Measurements from ENCODE around the gene HINFP.

The HINFP gene, protein sequence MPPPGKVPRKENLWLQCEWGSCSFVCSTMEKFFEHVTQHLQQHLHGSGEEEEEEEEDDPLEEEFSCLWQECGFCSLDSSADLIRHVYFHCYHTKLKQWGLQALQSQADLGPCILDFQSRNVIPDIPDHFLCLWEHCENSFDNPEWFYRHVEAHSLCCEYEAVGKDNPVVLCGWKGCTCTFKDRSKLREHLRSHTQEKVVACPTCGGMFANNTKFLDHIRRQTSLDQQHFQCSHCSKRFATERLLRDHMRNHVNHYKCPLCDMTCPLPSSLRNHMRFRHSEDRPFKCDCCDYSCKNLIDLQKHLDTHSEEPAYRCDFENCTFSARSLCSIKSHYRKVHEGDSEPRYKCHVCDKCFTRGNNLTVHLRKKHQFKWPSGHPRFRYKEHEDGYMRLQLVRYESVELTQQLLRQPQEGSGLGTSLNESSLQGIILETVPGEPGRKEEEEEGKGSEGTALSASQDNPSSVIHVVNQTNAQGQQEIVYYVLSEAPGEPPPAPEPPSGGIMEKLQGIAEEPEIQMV

DNA sequence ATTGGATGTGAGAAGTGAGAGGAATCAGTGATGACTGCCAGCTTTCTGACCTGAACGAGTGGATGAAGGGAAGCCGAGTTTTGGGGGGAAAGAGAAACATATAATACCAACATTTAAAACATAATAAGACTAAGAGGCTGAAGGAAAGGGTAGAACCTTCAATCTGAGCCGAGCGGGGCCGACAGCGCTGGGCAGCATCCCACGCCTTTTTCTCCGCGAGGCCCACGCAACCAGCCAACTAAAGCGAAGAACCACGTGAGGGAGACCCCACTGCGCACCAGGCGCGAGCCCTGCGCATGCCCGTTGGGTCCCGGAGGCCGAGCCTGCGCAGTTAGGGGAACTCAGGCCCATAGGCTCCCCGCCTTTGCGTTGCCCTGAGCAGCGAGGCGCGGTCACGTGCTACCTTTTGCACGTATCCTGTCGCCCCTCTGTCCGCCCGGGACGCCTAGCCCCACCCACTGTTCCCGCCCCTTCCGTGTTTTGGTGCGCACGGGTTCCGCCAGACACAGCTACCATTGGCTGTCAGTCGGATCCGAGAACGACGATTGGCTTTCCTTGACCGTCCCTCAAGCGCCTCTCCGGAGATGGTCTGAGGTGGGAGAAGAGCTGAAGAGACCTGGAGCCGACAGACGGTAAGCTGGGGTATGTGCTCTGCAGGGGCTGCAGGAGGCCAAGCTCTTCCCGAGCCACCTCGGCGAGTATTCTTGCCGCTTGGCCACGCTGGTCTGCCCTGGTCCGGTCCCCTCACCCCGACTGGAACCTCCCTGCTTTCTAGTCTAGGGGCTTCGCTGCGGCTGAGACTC lies at the start of gene HINFP:
TSS of gene HINFP (plus strand) at position 573 of the 803 bp plus-strand sequence. CDS start 5,365 bp downstream, outside the sequence.
- peak; percentile 92 for FAIRE-seq

DNA sequence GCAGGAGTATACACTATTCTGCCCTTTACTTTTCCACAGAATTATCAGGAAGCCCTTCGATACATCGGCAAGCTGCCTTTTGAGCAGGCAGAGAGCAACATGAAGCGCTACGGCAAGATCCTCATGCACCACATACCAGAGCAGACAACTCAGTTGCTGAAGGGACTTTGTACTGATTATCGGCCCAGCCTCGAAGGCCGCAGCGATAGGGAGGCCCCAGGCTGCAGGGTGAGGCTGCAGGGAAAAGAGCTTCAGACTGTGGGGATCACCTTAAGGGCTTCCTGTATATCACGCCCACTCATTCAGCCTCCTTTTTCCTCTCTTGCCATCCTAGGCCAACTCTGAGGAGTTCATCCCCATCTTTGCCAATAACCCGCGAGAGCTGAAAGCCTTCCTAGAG lies 43.5 kb upstream of the HINFP start:
- no peak for FAIRE-seq

DNA sequence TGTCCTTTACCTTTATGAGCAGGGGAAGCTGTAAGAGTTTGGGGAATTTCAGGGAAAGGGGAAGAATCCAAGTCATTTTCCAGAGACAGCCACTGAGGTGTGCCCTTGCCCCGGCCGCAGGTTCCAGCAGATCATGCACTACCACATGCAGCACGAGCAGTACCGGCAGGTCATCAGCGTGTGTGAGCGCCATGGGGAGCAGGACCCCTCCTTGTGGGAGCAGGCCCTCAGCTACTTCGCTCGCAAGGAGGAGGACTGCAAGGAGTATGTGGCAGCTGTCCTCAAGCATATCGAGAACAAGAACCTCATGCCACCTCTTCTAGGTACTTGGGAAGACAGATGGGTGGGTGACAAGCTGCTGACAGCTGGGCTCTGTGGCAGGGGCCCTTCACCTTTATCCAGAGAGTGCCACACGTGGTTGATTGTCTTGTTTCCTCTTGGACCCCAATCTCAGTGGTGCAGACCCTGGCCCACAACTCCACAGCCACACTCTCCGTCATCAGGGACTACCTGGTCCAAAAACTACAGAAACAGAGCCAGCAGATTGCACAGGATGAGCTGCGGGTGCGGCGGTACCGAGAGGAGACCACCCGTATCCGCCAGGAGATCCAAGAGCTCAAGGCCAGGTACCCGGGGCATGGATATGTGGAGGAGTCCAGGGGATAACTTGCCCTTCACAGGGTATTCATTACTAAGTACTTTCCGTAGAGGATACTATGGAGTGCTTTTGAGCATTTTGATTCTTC lies 42.5 kb upstream of the HINFP start:
- FAIRE-seq: no peak

DNA sequence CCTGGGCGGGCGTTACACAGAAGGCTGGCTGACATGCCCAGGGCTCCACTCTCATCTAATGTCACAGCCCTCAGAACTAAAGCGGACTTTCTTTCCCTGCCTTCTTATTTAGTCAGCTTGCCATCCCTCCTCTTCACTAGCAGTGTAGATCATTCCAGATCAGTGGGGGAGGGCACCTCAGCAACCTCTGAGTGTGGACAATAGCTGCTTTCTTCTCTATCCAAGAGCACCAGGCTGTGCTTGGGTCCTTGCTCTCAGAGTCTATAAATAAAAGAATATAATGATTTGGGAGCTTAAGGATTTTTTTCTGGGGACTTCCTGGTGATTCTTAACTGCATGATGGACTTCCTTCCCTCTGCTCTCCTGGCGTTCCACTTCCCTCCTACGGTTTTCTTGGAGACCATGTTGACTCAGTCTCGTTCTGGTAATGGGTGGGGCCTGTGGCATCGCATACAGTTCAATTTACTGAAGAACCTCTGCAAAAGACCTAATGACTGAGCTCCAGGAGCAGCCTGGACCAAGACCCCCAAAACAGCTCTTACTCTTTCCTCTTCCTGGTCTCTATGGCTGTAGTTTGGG lies 39.6 kb upstream of the HINFP start:
- FAIRE-seq: no peak

DNA sequence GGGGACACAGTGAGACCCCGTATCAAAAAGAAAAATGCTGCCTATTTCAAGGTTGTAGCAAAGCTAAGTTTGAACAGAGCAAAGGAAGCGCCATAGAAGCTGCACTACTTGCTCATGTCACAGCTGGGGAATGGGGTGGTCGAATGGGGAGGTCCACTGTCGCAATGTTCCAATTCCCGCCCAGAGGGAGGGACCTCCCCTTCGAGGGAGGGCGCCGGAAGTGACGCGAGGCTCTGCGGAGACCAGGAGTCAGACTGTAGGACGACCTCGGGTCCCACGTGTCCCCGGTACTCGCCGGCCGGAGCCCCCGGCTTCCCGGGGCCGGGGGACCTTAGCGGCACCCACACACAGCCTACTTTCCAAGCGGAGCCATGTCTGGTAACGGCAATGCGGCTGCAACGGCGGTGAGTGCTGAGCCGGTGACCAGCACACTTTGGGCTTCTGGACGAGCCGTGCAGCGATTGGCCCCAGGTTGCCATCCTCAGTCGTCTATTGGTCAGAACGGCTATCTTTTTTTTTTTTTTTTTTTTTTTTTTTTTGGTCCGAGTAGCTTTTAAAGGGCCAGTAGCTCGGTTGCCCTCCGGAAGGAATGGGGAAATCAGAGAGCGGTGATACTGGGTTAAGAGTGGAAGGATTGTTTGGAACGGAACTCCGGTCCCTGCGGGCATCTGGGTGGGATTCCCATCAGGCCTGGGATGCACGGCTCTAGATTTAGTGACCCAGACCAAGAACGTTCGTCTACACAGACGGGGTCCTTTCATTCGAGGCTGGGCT lies 36.5 kb upstream of the HINFP start, which contains the start of gene HMBS:
TSS of gene HMBS (plus strand) at position 219 of the 774 bp plus-strand sequence. CDS start at position 372, 153 bp downstream.
- FAIRE-seq: peak; percentile 68

DNA sequence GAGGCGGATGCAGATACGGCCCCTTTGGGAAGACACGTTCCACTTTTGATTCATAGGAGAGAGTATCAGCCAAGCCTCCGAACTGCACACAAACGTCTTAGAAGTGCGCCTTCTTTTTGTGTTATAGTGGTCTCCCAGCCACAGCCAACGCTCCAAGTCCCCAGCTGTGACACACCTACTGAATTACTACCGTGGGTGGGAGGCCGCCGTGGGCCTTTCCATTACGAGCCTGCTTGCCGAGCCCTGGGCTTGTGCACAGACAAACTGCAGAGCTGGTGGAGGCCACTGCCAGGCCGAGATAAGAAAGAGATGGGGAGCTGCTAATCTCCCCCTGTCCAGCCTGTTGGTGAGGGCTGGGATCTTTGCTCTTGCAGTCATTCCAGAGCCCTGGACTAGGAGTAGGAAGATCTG lies 35.9 kb upstream of the HINFP start:
- FAIRE-seq: no peak

DNA sequence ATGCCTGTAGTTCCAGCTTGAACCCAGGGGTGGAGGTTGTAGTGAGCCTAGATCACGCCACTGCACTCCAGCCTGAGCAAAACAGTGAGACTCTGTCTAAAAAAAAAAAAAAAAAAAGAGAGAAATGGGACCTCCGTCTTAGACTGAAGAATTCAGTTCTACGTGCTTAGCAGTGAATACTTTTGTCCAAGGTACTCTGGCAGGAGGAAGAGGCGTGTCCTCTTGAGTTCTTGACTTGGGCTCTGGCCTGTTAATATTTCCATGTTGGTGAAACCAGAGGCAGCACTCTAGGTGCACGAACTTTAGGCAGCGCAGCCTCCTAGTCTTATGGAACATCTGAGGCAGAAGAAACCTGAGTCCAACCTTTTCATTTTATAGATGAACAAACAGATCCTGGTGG lies 34.3 kb upstream of the HINFP start:
- FAIRE-seq: no peak

DNA sequence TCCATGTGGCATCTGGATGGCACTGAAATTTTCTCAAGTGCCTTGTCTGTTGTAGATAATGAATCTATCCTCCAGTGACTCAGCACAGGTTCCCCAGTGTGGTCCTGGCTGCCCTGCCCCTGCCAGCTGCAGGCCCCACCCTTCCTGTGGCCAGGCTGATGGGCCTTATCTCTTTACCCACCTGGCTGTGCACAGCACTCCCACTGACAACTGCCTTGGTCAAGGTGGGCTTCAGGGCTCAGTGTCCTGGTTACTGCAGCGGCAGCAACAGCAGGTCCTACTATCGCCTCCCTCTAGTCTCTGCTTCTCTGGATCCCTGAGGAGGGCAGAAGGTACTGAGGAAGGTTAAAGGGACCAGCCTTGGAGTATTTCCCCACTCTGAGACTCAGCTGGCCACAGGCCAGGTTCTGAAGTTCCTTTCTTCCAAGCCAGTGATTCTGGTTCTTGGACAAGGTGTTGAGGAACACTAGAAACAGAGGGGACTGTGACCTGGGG lies 33.6 kb upstream of the HINFP start:
- FAIRE-seq: no peak

DNA sequence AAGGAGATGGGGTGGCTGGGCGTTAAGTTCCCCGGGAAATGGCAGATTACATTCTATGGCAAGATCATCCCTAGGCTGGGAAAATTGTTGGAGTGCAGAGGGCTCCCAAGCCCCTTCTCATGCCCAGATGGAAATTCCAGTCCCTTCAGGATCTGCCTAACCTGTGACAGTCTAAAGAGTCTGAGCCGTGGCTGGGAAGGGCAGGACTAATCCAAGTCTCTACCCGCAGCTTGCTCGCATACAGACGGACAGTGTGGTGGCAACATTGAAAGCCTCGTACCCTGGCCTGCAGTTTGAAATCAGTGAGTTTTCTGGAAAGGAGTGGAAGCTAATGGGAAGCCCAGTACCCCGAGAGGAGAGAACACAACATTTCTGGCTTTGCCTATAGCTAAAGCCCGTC lies 33.0 kb upstream of the HINFP start:
- no peak for FAIRE-seq

DNA sequence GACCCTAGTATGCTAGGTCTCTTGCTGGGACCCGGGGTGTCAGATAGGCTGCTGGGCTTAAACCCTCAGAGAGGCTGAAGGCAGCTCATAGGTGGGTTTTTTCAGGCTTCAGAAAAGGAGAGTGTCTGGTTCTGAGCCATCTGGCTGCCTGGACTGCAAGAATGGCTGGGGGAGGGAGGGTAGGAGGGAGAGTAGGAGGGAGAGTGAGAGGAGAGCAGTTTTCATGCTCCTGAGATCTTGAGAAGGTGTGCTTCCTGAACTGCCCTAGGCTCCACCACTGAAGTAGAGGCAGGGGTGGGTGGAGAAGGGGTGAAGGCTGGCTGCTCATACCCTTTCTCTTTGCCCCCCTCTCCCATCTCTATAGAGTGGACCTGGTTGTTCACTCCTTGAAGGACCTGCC lies 32.1 kb upstream of the HINFP start:
- no peak for FAIRE-seq

DNA sequence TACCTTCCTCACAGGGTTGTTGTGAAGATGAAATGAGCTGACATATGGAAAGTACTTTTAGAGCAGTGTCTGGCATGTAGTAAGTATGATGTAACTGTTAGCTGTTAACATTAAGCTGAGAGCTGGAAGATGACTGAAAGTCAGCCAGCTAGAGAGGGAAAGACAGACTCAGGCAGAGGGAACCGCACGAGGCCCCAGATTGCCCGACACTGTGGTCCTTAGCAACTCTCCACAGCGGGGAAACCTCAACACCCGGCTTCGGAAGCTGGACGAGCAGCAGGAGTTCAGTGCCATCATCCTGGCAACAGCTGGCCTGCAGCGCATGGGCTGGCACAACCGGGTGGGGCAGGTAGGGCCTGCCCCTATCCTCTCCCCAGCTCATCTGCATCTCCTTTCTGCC lies 30.2 kb upstream of the HINFP start:
- no peak for FAIRE-seq

DNA sequence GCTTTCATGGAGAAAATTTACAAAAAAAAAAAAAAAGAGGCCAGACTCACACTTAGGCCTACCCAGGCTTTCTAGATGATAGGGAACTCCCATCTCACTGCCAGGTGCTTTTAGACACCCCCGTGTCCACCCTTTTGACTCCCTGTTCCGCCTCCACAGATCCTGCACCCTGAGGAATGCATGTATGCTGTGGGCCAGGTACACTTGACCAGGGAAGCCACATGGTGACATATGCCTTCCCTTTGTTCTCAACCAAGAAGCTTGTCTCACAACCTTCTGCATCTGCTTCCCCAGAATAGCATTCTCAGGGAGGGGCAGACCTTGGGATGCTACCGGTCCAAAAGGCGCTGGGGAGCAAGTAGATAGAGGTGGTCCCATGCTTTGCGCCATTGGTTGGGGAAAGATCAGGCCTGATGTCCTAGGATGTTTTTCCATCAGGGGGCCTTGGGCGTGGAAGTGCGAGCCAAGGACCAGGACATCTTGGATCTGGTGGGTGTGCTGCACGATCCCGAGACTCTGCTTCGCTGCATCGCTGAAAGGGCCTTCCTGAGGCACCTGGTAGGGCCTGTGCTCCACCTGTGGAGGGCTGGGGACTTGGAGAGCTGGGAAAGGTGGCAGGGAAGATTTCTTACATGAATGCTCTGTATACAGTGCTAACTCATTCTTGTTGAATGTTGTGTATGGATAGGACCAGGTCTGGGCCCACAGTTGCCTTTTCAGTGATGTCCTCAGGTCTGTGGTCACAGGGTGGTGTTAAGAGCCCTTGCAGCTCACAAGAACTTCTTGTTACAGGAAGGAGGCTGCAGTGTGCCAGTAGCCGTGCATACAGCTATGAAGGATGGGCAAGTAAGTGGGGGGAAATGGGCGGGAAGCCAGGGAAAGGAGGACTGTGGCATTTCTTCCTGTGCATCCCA lies 29.2 kb upstream of the HINFP start:
- FAIRE-seq: no peak

DNA sequence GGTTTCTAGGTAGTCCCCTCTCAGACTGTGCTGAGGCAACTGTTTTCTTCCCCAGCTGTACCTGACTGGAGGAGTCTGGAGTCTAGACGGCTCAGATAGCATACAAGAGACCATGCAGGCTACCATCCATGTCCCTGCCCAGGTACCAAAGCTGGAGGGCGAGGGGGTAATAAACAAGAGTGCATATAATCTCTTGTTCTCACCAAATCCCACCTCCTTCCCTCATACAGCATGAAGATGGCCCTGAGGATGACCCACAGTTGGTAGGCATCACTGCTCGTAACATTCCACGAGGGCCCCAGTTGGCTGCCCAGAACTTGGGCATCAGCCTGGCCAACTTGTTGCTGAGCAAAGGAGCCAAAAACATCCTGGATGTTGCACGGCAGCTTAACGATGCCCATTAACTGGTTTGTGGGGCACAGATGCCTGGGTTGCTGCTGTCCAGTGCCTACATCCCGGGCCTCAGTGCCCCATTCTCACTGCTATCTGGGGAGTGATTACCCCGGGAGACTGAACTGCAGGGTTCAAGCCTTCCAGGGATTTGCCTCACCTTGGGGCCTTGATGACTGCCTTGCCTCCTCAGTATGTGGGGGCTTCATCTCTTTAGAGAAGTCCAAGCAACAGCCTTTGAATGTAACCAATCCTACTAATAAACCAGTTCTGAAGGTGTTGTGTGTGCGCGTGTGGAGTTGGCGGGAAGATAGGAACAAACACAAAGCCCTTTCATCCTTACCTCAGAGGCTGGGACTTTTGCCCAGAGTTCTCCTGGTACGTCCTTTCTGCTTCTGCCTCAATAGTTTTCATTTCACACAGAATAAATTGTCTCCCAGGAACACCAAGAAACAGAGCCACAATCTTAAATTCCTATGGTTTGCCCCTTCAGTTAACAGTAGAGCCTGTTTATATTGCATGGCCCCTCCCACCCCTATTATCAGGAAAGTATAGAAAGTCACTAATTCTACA lies 28.2 kb upstream of the HINFP start:
- FAIRE-seq: no peak

DNA sequence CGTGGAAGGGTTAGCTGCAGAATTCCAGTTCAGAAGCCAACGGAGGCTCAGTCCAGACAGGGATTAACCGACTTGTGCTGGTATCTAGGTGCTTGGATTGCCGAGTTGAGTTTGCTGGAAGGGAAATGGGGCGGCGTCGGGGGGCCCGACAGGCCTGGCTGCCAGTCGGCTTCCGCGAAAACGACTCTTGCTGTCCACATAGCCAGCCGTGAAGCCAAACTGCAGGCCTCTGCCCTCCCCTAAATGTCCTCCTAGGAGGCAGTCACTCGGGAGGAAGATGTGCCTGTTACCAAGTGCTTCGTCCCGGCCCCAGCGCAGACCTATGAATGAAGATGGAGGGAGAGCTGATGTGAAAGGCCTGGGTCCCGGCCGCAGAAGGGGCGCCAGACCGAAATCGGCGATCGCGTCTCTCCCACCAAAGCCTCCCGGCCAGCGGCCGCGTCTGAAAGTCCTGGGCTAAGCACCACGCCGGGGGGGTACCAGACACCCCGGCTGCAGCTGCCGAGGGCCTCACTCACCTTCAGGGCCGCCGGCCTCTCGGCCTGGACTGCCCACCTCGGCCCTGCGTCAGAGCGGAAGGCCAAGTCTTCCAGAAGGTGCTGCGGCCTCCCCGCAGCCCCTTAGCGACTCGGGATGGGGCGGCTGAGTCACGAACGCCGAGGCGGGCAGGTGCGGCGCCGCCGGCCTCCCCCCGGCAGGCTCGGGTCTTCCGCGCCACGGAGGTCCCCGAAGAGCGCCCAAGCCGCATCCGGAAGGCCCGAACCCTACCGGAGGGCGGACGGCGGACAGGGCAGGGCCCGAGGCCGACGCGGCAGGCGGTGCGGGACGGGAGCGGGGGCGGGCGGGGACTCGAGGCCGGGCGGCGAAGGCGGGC lies 27.2 kb upstream of the HINFP start:
- FAIRE-seq: no peak

DNA sequence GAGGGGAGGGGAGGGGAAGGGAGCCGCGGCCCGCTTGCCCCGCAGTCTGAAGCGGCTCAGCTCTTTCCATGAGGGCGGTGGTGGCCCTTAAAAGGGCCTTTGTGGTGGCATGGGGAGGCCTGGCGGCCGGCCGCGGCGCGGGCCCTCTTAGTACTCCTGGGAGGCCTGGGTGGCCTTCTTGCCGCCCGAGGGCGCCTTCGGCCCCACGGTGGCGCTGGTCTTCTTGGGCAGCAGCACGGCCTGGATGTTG lies 26.6 kb upstream of the HINFP start:
- no peak for FAIRE-seq

DNA sequence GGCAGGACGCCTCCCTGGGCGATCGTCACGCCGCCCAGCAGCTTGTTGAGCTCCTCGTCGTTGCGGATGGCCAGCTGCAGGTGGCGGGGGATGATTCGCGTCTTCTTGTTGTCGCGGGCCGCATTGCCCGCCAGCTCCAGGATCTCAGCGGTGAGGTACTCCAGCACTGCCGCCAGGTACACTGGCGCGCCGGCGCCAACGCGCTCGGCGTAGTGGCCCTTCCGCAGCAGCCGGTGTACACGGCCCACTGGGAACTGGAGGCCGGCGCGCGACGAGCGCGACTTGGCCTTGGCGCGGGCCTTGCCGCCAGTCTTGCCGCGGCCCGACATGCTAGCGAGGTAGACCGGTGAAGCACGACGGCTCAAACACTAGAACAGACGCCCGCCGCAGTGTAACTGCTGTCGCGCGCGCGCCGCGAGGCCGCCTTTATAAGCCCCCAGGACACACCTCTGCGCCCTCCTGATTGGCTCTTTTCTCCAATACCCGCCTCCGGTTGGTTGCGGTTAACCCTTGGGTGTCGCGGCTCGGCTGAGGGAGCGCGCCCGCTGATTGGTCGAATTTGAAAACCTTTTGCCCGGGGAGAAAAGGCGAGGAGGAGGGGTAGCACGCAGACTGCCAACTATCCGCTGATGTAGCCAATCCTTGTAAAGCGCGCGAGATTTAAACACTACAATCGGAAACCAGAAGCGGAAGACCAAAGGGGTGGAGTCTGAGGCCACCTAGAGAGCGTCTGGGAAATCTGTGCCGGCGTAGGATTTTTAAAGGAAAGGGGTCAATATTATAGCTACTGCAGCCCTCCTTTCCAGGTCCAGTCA lies 26.1 kb upstream of the HINFP start:
- FAIRE-seq: peak; percentile 97

DNA sequence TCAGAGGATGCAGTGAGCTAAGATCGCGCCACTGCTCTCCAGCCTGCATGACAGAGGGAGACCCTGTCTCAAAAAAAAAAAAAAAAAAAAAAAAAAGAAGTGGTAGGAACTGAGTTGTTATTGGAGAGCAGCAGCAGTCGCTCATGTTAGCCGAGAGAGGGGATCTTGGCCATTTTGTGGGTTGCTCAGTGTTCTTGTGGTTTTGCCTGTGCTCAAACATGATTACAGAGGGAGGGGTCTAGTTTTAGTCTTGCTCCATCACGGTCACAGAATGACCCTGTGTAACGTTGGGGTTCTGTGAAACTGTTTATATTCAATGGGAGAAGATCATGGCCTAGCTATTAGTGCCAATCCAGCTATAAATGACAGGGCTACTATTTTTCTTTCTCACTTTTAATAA lies 21.7 kb upstream of the HINFP start:
- FAIRE-seq: no peak

All from TTC549 (cell line).